ENCODE measurements around the gene GNG12. TPM values are rescaled to one million over a fixed set of nuclear protein-coding genes. Genes with fewer than 3 reads are reported as not detected.

GNG12 gene
- total RNA-seq, 1 experiment from 2014 or later = 127 TPM

DNA sequence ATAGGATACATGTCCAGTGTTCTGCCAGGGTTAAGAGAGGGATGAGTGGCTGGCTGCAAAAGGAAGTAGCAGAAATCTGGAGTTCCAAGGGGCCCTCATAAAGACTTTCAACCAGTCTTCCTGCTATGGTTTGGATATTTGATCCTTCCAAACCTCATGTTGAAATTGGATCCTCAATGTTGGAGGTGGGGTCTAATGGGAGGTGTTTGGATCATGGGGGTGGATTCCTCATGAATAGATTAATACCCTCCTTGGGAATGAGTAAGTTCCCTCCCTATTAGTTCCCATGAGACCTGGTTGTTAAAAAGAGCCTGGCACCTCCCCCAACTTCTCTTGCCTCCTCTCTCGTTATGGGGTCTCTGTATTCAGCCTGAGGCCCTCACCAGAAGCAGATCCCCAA is 10.1 kb upstream of the GNG12 start:
- no peak for DNase-seq (ENCODE audit: low read depth)

DNA sequence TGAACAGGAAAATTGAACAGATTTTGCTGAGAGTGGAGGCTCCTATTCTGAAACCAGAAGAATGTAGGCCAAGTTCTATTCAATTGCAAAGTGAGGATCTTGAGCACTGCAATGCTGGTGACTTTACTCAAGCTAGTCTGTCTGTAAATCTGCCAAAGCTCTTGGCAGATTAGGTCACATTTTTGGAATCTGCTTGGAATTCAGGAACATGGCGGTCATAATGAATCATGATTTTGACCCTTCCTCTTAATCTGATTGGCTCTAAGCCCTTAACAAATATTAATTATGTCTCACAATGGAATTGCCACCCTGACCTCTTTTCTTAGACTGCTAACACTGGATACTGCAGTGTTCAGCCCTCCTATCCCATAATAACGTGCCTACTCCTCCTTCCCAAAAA is 7.2 kb upstream of the GNG12 start:
- peak; percentile 72 for DNase-seq (ENCODE audit: low read depth)

DNA sequence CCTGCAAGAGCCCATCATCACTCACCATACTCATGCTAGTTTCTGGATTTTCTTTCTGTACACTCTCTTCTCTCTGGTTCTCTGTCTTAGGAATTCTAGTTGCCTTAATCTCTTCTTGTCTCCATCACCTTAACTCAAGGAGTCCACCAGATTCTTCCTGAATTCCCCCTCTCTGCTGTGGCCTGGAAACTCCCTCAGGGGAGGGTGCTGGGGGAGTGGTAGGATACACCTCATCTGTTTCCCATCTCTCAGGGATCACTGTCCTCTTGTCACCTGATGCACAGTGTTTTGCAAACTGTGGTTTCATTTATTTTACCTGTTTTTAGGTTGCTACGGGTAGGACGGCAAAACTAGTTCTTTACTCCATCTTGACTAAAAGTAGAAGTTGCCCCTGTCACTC is 6.6 kb upstream of the GNG12 start:
- no peak for DNase-seq (ENCODE audit: low read depth)

DNA sequence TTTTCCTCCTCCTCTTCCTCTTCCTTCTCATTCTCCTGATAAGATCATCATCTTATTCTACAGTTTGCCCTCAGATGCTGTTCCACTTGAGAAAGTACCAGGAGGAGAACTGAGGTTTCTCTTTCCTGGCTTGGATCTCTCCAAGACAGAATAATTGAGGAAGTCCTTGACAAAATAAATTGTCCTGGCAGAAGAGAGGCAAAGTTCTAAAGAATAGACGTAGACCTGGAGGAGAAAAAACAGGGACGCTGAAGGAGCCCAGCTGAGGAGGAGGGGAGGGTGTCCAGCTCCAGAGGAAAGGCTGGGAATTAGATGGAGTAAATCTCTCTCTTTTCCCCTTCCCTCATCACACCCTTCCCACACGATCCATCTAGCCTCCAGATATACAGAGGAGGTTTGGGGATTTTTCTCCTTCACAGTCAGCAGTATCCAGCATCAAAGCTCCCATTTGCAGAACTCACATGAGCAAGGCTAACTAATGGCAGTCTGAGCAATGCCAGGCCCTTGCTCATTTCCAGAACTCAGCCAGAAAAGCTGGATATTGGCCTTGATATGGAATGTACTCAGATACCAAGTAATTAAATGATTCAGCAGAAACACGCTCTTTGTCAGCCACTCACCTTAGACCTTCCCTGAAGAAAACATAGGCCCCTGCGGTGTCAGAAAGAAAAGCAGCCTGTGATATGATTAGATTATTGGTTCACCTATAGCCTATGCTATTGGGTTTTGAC is 5.1 kb upstream of the GNG12 start:
- DNase-seq (ENCODE audit: low read depth) = no peak

DNA sequence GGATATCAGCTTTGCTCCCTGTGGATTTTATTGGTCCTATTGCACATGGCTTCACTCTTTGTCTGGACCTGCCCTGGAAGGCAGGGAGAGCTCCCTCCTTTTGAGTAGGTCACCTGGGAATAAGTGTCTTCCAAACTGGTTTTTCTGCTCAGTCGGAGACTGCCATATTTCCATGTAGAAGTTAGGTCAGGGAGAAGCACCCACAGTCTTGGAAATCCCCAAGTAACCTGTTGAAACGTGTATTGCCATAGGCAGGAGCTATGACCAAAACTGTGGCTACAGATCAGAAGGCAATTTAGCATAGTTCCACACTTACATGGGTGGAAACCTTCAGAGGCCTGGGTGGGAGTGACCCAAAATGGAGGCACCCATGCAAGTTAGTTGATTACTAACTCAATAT is 3.5 kb upstream of the GNG12 start:
- no peak for DNase-seq (ENCODE audit: low read depth)

DNA sequence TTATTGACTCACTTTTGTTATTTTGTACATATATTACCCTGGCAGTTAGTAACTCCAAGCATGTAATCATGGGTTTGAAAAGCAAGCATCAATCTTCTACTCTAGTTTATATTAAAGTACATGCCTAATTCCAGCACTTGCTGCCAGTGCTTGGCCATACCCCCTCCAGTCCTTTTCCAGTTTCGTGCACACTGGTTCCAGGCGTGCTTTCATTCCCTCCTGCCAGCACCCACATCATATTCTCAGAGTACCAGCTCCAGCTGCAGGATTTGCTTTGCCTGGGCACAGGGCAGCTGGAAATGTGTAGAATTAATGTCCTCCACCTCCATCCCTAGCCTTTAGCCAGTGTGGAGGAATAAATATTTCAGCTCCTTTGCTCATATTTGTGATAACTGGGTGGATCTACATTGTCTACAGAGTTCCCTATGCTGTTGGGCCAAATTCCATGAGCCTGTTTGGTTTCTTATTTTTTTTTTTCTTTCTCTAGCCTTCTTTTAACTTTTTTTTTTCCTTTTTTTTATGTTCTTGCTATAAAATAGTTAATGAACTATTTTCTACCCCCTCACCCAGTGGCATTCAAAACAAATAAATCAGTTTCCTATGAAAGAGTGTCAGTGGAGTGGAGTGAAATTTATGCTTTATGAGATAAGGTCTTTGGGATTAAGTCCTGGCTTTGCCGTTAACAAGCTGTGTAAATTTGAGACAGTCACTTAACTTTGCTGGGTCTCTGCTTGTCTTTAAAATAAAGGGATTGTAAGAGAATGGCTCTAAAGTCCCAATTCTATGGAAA is 2.6 kb upstream of the GNG12 start:
- no peak for DNase-seq (ENCODE audit: low read depth)

DNA sequence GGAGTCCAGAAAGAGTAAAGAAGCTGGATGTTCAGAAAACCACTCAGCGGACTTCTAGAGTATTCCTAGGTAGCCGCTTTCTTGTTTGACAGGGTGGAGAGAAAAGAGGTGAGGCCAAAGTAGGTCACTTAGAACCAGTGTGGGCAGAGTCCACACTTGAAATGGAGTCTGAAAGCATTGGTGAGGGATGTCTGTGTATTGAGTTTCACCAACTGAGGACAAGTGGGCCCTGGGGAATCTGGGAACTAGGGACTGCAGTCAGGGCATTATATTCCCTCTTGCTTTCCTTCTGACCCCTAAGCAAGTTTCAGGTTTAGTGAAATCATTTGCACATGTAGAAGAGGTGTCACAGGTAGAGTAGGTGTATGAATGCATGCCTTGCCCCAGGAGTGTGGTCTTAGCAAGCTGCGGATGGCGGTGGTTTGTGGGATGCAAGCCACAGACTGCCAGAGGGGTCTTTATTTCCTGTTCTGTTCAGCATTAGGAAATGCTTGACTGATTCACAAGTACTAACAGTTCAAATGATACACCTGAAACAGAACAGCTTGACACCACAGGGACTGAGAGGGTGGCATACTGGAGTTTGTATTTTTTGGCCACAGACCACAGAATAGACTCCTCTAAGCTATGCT is 1.1 kb upstream of the GNG12 start:
- DNase-seq (ENCODE audit: low read depth) = no peak

DNA sequence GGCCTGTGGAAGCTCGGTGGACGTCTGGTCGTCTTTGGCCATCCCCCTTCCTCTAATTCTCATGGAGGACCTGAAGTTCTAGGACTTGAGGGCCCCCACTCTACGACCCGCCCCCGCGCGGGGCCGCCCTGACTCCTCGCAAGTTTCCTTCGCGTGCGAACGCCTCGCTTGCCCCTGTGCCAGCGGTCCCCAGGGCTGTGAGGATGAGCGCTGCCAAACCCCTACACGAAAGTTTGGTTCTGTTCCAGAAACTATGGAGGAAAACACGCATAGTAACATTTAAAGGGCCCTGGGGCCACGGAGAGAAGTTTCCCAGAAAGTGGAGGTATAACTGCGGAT is 304 bp upstream of the GNG12 start:
- peak; percentile 70 for DNase-seq (ENCODE audit: low read depth)

DNA sequence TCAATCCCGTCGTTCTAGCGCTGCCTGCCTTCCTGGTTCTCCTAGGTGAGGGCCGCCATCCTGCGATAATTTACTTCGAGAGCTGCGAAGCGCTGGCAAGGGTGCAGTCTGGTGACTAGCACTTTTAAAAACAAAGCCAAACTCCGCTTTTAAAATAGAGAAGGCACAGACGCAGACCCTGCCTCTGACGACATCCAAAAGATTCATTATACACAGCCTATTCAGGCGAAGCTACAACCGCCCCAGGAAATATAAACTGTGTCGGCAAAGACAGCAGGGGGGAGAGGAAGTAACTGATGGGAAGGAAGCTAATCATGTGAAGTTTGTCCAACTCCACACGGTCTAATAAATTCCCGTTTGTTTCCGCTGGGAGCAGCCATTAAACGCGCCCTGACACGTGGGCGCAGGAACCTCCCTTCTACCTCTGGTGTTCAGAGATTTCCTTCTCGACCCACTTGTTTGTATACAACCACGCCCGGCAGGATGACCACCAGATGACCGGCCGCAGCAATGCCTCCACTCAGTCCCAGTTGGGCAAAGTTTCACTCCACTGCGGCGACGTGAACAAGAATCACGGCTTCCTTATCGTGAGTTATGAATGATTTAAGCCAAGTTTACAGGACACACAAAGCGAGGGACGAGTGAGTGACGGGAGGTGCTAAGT is 1.3 kb downstream of the GNG12 start:
- DNase-seq (ENCODE audit: low read depth) = peak; percentile 81

DNA sequence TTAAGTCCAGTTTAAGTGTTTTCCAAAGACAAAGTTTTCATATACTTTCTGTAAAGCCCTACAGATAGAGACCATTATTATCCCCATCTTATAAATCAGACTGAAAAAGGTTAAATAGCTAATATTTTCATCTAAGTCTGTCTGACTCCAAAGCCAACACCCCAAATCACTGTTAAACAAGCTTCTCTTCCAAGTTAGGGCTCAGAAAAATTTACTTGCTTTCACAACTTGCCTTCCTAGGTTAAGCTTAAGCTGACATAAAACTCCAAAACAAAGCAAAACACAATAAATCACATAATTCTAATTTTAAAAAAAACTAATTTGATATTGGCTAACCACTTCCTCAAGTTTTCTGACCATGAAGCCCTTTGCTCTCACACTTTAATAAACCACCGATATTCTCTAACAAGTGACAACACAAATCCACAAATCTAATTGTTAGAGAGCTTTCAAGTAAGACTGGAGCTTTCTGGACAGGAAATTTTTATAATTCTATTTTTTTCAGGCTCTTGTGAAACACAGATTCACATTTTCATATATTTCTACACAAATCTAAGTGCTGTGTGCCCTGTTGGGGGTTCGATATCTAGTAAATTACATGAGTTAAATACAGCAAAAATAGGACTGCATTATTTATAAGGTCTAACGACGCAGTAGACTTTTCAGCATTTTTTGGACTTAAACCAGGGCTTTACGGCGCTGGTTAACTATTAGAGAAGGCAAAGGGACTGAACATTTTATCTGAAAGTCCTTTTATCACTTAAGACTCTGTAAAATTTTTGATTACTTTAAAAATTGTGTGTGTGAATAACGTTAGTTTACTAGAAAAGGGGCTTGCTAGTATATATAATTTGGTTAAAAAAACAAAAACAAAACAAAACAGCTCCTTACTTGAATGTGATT is 2.1 kb downstream of the GNG12 start:
- DNase-seq (ENCODE audit: low read depth) = no peak

DNA sequence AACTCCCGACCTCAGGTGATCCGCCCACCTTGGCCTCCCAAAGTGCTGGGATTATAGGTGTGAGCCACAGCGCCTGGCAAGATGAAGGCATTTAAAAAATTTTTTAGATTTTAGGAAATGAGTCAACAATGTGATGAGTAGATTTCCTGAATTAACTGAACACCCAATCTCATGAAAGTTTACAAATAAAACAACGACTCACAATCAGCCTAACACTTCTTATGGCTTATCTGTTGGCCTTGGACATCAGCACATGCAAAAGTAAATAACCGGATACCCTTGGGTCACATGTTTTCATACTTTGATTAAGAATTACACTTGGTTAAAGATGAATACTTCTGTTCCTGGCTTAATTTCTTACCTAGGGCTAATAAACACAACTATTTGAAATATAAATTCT is 3.0 kb downstream of the GNG12 start:
- peak; percentile 32 for DNase-seq (ENCODE audit: low read depth)

DNA sequence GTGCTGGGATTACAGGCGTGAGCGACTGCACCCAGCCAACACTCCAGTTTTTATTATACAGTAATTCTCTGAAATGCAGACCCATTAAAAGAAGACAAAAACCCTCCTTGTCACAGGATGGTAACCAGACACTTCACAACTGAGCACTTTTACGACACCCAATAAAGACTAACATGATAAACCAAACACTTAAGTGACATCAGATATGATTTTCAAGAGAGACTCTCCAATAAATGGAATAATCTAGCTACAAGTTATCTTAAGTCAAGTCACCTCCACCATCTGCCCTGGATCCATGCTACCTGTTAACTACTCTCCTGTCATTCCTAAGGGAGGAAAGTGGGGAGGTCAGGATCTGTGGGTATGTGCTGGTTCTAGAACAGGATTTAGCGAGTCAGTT is 5.6 kb downstream of the GNG12 start:
- no peak for DNase-seq (ENCODE audit: low read depth)

DNA sequence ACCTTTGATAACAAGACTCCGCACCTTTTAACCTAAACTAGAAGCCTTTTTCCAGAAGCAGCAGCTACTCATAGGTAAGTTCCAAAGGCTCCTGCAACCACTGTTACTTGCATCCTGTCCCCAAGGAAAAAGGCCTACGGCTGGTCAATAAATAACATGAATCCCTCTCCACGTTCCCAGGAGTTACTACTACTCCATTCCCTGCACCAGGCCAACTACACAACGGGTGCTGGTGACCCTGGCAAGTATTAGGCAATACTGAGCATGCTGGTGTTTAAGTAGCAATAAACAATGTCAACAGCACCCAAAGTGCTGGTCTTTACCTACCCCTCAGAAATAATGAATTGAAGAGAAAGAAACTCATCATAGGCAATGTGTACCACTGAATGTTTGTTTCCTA is 7.7 kb downstream of the GNG12 start:
- DNase-seq (ENCODE audit: low read depth) = no peak

DNA sequence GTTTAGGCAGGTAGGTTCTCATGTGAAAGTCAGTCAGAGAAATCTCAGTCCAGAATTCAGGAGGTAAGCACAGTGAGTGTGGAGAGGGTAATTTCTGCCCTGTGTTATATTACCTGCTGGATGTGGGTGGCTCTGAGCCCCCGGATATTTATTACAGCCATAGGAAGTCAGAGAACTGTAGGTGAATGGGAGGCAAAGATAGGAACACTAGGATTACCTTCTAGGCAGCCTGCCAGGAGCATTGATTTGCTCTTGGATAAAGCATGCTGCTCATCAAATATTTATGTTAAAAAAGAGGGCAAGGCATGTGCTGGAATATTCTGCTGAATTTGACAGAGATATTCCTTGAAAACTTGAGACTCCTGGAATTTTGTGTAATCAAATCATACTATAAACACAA is 8.5 kb downstream of the GNG12 start:
- DNase-seq (ENCODE audit: low read depth) = no peak

DNA sequence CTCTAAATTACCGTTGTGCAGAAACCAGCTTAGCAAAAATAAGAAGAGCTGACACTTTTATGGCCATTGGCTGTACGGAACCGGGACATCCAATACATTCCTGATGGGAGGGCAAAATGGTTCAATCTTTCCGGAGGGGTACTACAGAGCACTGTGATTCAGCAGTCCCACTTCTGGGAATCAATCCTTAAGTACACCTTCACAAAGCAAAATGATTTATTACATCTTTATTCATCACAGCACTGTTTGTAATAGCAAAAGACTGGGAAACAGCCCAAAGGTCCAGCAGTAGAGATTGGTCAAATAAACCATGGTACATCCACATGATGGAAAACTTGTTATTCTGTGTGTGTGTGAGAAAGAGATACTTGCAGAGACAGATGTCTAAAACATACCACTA is 9.7 kb downstream of the GNG12 start:
- no peak for DNase-seq (ENCODE audit: low read depth)

DNA sequence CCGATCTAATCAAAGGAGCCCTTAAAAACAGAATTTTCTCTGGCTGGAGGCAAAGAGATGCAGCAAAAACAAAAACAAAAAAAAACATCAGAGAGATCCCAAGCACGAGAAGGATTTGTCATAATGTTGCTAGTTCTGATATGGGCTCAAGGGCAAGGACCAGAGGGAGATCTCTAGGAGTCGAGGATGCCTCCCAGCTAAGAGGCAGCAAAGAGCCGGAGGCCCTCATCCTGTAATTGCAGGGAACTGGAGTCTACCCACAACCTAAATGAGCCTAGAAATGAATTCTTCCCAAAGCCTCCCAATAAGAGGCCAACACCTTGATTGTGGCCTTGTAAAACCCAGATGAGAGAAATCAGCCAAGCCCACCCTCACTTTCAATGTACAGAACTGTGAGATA is 12.0 kb downstream of the GNG12 start:
- no peak for DNase-seq (ENCODE audit: low read depth)

DNA sequence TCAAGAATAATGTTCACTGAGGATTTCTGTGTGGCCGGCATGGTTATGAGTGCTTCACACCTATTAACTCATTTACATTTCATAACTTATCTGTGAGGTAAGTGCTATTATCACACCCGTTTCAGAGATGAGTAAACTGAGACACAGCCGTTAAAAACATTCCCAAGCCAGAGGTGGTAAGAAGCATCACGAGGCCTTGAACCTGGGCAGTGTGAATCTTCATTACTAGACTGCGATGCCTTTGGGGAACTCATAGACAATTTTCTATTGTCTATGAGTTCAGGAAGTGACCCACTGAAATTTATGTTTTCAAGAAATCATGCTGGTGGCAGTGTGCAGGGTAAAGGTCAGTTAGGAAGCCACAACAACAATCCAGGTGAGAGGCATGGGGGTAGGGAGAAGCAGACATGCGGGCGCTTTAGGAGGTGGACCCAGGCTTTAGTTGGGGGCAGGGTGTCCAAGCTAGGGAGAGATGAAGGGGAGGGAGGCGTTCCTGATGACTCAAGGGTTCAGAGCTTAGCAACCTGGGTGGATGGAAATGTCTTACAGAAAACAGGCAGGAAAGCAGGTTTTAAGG is 14.5 kb downstream of the GNG12 start:
- DNase-seq (ENCODE audit: low read depth) = no peak

DNA sequence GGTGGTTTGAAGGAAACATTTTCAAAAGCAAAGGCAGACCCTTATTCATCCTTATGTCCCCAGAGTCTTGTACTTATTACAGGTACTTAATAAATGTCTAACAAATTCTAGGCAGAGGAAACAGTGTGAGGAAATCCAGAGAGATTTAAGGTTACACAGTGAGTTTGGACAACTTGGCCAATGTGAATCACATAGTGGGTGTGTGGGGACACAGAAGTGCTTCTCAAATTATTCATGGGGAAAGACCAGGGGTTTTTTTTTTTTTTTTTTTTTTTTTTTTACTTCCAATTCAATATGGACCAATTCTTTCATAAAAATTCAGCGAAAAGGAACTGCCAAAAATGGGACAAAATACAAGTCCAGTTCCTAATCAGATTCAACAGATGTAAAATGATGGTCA is 15.1 kb downstream of the GNG12 start:
- DNase-seq (ENCODE audit: low read depth) = no peak

DNA sequence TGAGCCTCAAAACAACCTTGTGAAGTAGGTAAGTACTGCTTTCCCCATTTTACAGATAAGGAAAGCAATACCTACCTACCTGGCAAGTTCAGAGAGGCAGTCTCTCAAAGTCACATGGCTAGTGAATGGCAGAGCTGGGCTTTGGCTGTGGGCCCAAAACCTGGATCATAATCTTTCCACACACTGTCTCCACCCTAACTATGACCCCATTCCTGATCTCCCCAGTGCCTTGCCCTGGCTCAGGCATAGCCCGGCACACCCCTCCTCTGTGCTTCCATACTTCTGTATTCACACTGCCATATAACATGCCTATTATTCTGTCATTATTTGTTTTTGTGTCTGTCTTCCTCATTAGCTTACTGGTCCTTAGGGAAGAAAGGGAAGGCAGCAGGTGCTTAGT is 15.9 kb downstream of the GNG12 start:
- no peak for DNase-seq (ENCODE audit: low read depth)

DNA sequence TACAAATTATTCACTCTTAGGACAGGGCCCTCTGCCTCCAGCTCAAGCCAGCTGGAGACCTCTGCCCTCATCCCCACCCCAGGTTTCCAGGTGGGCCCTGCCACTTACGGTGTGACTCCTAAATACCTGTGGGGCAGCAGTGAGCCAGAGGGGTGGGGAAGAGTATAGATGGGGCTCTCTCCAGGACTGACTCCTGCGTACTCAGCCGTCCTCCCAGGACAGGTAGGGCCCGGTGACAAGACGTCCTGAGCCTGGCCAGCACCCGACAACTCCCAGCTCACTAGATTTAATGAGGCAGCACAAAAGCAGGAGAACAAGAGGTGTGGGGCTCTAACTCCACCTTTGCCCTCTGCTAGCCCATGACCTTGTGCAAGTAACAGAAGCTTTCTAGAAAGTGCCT is 16.8 kb downstream of the GNG12 start:
- DNase-seq (ENCODE audit: low read depth) = no peak

DNA sequence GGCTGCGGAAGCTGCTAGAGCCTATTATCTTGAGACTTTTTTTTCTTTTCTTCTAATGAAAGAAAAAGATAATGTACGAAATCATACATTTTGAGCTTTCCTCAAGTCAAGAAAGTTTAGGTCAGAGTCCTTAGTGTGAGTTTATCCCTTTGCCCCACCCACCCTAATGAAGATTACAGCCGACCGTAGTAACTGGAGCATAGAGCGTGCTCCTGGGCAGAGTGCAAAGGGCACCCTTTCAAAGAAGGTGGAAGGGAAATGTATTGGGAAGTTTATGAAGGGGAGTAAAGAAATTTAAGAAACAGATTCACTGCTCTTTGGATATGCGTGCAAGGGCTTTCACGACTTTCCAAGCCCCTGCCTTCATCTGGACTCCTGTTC is 17.2 kb downstream of the GNG12 start:
- no peak for DNase-seq (ENCODE audit: low read depth)

Measured in LHCN-M2 (cell line).